RWPE2 (cell line): ENCODE measurements around the gene PCK1.

Experiments used
- ATAC-seq: fragments of 200-7000 bp; cut with Tn5 transposase; 3 replicates; pipeline ENCODE4 v1.9.1; 2021; ENCODE audit warnings: low read depth
- DNase-seq: peaks from one replicate; pipeline ENCODE4 v3.0.0-alpha.2; 2020; ENCODE audit warnings: low spot score
- H3K27ac ChIP-seq: fragments of 450-650 bp; 2 replicates; pipeline ENCODE4 v1.5.1; 2017; ENCODE audit warnings: mild to moderate bottlenecking; ENCODE audit not compliant: poor library complexity, severe bottlenecking
- H3K27me3 ChIP-seq: fragments of 250-450 bp; sonication (Bioruptor Pico); 2 replicates; pipeline ENCODE4 v1.5.1; 2021; ENCODE audit warnings: mild to moderate bottlenecking, moderate library complexity; ENCODE audit not compliant: insufficient read depth, poor library complexity, severe bottlenecking
- H3K36me3 ChIP-seq: fragments of 250-450 bp; sonication (Bioruptor Pico); 2 replicates; pipeline ENCODE4 v1.5.1; 2020; ENCODE audit warnings: low read depth, mild to moderate bottlenecking, moderate library complexity
- H3K4me1 ChIP-seq: fragments of 250-450 bp; sonication (Bioruptor Pico); 2 replicates; pipeline ENCODE4 v1.5.1; 2021; ENCODE audit warnings: mild to moderate bottlenecking, moderate library complexity; ENCODE audit not compliant: insufficient read depth, poor library complexity, severe bottlenecking
- H3K4me3 ChIP-seq: fragments of 250-450 bp; sonication (Bioruptor Pico); 2 replicates; pipeline ENCODE4 v1.5.1; 2021; ENCODE audit warnings: mild to moderate bottlenecking, moderate library complexity; ENCODE audit not compliant: severe bottlenecking
- H3K9me3 ChIP-seq: fragments of 250-450 bp; sonication (Bioruptor Pico); 2 replicates; pipeline ENCODE4 v1.5.1; 2021; ENCODE audit warnings: mild to moderate bottlenecking, moderate library complexity; ENCODE audit not compliant: severe bottlenecking
- CTCF ChIP-seq: fragments of 450-650 bp; IDR thresholded peaks from one replicate; pipeline ENCODE4 v1.5.1; 2017; ENCODE audit warnings: mild to moderate bottlenecking, moderate library complexity; ENCODE audit not compliant: poor library complexity, severe bottlenecking

PCK1 gene

GRCh38 chr20:57525328-57526086 is 35.4 kb upstream of the PCK1 start:
- ATAC-seq (no peak), DNase-seq (no peak)
- peaks cover 20% of the 10 kb centered on the region for H3K27me3 ChIP-seq
- no peaks in the 10 kb centered on the region for H3K9me3 ChIP-seq
- no peak overlapping the region for H3K27ac ChIP-seq
- H3K4me3 ChIP-seq, result no peak overlapping the region
- no peaks in the 10 kb centered on the region for H3K36me3 ChIP-seq
- H3K4me1 ChIP-seq, result no peaks in the 10 kb centered on the region
- no peak for TF ChIP-seq CTCF

- H3K4me1 ChIP-seq, result no peaks in the 10 kb centered on the region
- H3K36me3 ChIP-seq, result no peaks in the 10 kb centered on the region
- ATAC-seq (no peak), DNase-seq (no peak)
- TF ChIP-seq CTCF, result no peak
- H3K4me3 ChIP-seq, result no peak overlapping the region
- no peaks in the 10 kb centered on the region for H3K9me3 ChIP-seq
- H3K27me3 ChIP-seq, result peaks cover 18% of the 10 kb centered on the region
- no peak overlapping the region for H3K27ac ChIP-seq
Measured at GRCh38 chr20:57526087-57526884, 34.6 kb upstream of the PCK1 start.

- ATAC-seq (no peak), DNase-seq (no peak)
- Histone ChIP-seq H3K4me1 (no peaks in the 10 kb centered on the region), H3K4me3 (no peak overlapping the region), H3K27me3 (peaks cover 18% of the 10 kb centered on the region), H3K27ac (no peak overlapping the region), H3K9me3 (no peaks in the 10 kb centered on the region), H3K36me3 (no peaks in the 10 kb centered on the region)
- no peak for TF ChIP-seq CTCF
Measured at GRCh38 chr20:57526885-57527460, 33.9 kb upstream of the PCK1 start.

GRCh38 chr20:57527728-57528127 is 33.2 kb upstream of the PCK1 start:
- Histone ChIP-seq H3K9me3 (no peaks in the 10 kb centered on the region), H3K27me3 (peaks cover 18% of the 10 kb centered on the region), H3K27ac (no peak overlapping the region), H3K4me3 (no peak overlapping the region), H3K4me1 (no peaks in the 10 kb centered on the region), H3K36me3 (no peaks in the 10 kb centered on the region)
- no peak for TF ChIP-seq CTCF
- no peak for ATAC-seq
- DNase-seq, result no peak
